HUDEP-2 (cell line): ENCODE measurements around the gene ALDH7A1.
"Not testable (repeated sequence)": the region's sequence is repeated elsewhere in the genome, so short reads cannot be mapped to it uniquely, and the experiment has no call there.

Experiments
- DNase-seq, 76 experiments: peaks; one replicate each; lab custom pipeline; 2025; ENCODE audit not compliant: unreplicated experiment in 76 of 76; lab: John Stamatoyannopoulos, UW

ALDH7A1 gene

DNA sequence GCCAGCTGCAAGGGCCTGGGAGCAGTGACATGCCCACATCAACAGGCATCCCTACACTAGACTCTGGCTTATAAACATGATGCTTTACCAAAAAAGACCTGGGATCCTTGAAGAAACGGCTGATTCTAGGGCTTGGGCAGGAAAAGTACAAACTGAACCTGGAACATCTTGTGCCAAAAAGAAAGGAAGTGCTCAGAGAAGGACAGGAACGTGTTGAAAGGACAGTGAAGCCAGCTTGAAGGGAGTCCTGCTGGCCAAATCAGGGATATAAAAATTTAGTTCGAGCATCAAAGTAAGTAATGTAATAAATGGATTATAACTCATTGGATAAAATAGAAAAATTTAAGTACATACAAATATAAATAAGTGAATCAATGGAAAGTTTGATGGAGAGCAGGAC is 58.1 kb downstream of the ALDH7A1 start:
- DNase-seq = no peak

DNA sequence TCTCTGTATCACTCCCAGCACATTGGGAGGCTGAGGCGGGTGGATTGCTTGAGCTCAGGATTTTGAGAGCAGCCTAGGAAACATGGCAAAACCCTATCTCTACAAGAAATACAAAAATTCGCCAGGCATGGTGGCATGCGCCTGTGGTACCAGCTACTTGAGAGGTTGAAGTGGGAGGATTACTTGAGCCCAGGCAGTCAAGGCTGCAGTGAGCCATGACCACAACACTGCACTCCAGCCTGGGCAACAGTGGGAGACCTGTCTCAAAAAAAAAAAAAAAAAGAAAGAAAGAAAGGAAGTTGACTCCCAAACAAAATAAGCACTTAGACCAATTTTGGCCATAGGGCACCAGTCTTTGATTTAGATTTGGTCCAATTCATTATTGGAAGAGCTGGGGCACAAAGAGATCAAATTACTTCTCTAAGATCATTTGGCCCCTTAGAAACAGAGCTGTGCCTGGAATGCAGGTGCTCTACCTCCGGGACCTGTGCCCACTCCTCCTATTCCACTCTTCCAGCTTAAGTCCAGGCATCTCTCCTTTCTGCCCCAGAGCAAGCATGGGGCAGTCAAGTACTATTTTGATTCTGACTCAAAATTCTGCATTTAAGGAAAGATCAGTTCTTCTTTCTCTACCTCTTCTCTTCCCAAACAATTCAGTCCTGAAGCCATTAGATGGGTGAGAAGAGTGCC is 59.0 kb downstream of the ALDH7A1 start:
- DNase-seq = no peak

DNA sequence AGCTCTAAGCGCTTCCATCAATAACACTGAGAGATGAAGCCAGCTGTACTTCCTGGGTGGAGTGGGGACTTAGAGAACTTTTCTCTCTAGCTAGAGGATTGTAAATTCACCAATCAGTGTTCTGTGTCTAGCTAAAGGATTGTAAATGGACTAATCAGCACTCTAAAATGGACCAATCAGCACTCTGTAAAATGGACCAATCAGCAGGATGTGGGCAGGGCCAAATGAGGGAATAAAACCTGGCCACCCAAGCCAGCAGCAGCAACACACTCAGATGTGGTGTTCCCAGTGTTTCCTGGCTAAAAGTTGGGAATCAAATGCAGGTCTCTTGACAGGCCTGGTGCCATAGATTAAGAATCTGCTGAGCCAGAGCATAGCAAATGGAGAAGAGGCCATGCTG is 60.5 kb downstream of the ALDH7A1 start:
- DNase-seq = no peak

DNA sequence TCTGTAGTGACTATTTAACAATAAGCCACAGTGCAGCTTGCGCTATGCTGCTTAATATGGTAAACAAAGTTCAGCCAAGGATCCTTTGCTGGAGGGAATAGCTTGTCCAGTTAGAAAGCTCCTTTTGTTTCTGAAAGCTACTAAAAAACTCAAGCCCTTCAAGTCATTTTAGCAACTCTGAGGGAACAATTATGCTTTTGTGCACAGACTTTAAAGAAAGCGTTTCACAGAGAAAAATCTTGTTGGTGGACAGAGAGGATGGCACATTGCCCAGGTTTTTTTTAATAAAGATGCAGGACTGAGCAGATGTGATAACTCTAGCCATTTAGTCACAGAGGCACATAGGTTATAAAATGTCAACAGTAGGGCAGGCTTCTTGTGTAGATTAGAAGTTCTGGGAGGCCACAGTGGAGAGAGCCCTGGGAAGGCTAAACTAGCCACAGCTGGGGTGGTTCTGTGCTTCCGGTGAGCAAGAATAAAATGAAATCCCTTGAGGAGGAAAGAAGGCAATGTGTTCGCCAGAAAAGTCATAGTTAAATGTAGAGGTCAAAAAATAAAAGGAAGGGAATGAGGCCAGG is 63.4 kb downstream of the ALDH7A1 start:
- DNase-seq = peak in 4 of 76 experiments; percentile 9 to 23 (median 12)

DNA sequence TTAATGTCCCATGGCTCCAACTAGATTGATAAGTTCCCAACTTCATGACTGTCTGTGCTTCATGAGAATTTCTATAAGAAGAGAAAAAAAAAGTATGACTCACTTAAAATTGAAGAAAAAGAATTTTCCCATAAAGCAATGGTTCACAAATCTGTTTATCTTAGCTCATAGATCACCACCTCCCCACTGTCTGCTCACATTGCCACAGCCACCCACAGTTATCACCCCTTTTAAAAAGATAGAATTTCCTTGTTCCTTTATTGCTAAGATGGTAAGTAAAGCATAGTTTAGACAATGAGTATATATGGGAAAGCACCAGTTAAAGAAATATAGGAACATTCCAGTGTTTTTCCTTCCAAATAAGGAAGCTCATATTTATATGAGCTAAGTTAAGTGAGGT is 67.1 kb downstream of the ALDH7A1 start:
- DNase-seq = no peak

DNA sequence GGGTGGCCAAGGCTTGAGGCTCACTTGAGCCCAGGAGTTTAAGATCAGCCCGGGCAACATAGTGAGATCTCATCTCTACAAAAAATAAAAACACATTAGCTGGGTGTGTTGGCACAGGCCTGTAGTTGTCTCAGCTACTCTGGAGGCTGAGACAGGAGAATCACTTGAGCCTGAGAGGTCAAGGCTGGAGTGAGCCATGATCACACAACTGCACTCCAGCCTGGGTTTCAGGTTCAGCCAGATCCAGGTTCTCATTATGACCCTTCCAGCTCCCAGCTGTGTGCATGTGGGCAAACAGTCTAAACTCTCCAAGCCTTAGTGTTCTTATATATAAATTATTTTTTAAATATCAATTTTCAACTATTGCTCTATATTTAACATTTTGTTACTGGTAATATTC is 67.9 kb downstream of the ALDH7A1 start:
- DNase-seq = no peak

DNA sequence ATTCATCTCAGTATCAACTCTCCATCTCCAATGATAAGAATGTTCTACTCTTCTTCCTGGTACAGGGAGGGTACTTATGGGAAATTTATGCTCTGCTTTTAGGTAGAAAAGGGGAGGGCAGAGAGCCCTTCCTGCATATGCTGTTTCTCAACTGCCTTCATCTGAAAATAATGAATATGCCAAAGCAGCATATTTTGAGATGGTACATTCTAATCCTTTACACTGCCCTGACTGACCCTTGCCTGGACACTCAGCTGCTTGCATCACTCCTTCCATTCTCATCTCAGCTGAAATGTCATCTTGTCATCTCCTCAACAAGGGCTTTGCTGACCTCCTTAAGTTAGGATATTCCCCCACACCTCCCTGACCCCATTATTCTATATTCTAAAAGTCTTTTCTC is 68.5 kb downstream of the ALDH7A1 start:
- no peak for DNase-seq

DNA sequence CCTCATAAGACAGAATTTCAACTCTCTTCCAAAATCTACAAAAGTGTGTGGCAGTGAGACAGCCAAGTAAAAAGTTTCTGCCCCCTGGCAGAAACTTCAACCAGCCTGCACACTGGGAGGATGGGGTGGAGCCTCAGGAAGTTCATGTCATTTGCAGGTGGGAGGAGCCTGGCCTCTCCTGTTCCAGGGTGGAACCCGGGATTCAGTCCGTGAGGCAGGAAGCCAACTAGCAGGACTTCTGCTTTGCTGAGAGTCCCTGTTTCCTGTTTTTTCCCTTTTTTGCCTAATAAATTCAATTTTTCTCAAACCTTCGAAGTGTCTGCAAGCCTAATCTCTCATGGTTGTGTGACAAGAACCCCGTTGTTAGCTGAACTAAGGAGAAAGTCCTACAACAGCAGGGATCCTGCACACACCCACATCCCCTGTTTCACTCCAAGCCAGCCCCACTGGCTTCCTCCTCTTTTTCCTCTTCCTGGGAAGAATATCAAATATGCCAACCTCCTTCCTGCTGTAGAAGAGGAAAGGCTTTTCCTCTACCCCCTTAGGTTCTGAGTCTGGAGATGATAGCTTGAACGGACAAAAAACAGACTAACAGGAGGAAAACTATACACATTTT is 69.3 kb downstream of the ALDH7A1 start:
- DNase-seq = no peak

DNA sequence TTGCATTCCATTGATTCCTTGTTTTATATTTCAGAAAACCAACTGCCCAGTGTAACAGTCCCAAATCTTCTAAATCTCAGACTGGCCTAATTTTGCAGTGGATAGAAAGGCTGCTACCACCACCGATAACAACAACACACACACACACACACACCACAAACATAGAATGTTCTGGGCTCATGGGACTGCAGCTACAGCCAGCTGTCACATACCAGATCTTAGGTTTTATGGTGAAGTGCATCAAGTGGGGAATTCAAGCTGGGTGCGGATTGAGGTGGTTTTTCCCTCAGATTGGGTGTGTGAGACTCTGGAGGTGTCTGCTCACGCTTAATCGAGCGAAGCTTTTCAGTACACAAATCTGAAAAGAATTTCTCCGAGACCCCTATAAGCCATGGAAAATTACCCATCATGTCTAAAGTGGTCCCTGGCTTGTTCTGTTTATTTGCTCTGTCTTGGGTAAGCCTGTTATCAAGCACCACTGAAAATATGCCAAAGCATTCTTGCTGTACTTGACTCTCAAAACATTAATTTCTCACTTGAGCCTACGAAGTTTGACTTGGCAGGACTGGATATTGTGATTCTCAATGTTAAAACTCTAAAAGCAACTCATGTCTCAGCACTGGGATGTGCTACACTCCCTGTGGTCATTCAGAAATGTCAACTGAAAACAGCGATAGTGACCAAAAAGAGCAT is 71.1 kb downstream of the ALDH7A1 start:
- DNase-seq = no peak

DNA sequence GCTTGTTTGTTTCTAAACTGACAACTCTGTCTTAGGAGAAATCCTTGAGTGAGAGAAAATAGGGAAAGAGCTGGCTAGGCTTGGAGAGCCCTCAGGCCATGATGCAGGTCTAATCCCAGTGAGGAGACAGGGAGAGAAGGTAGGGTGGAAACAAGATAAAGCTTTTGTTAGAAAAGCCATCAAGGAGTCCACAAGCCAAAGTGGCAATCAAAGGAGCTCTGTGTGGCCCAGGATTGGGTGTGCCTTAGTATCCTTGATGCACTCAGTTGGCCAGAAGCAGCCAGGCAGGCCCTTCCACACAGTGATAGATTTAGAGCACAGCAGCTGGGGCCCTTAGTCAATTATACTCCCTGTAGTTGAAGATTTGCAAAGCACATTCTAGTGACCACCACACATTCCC is 73.9 kb downstream of the ALDH7A1 start:
- DNase-seq = no peak

DNA sequence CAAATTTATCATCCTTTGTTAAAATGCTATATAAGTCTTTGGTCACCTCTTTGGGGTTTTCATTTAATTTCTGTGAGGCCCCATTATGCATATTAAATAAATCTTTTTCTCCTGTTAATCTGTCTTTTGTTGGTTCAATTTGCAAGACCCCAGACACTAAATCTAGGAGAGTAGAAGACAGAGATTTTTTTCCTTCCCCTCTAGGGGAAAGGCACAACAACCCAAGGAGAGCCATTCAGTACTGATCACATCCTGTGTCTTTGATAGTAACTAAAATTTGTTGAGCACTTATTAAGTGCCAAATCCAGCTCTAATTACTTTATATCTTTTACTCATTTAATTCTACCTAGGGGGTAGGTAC is 74.4 kb downstream of the ALDH7A1 start:
- no peak for DNase-seq

DNA sequence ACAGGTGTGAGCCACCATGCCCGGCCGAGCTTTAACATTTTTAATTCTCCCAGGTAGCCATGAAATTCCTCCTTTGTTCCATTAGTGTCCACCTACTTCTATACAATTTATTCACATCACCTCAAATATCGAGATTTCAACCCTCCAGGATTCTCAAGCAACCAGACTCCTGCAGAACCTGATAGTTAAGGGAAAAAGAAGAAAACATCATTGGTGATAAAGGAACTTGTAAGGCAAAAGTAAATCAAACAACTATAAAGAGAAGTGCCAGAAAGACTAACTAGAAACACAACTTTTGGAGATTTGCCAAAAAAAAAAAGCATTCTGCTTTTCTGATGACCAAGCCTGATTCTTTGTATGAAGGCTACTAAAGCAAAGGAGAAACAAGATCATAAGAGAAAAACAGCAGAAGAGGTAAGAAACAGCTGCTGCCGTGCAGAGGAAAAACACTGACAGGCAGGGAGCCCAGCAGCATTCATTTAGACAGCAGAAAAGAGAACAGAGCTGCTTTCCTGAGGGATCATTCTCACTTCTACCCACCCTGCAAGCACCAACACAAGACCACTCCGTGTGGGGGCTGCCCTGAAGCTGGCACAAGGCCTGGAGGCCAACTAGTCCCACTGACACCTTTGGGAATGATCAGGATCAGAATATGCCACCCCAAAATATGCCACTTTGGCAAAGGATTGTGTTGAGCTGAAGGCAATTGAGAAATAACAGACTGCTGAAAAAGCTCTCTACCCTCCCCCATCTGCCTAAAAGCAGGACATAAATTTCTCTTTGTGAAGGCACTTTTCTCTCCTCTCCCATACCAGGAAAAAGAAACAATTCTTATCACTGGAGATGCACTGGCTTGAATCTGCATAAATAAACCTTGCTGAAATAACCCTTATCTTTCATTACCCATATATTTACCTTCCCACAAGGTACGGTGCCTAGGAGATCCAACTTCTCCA is 75.1 kb downstream of the ALDH7A1 start:
- DNase-seq = no peak

DNA sequence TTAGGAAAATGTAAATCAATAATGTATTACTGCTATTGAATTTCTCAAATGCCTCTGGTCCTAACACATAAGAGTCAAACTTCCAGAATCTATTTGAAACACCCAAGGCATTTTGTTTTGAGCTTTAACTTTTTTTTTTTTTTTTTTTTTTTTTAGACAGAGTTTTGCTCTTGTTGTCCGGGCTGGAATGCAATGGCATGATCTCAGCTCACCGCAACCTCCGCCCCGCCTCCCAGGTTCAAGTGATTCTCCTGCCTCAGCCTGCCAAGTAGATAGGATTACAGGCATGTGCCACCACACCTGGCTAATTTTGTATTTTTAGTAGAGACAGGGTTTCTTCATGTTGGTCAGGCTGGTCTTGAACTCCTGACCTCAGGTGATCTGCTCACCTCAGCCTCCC is 75.8 kb downstream of the ALDH7A1 start:
- DNase-seq = not testable (repeated sequence)

DNA sequence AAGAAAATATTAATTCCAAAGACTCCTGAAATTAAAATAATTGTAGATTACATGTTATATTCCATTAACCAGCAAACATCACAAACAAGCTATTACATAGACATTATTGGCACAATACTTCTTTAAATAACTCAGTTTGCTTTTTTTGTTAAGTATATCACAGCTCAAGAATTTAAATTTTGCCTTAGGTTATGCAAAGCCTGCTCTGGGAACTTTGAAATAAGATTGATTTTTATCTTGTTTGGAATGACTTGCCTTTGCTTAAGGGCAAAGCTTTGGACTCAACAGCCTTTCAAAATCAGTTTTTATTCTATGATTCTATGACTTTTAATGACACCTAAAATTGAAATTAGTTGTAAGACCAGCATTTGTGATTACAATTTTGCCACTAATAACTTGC is 78.2 kb downstream of the ALDH7A1 start:
- DNase-seq = no peak

DNA sequence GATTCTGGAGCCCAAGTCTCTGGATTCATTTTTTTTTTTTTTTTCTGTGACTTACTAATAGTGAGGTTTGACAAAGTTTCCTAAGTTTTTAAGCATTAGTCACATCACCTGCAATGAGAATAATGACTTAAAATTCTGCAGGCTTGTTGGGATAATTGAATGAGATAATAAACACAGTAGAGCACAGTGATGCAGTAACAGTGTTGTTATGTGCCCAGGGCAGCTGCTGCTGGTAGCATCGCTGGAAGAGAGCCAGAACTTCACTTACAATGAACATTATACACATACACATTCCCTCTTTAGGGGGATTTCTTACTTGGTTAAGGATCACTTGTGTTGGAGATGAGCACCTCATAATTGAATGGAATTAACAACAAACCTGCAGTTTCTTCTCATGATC is 78.9 kb downstream of the ALDH7A1 start:
- no peak for DNase-seq

DNA sequence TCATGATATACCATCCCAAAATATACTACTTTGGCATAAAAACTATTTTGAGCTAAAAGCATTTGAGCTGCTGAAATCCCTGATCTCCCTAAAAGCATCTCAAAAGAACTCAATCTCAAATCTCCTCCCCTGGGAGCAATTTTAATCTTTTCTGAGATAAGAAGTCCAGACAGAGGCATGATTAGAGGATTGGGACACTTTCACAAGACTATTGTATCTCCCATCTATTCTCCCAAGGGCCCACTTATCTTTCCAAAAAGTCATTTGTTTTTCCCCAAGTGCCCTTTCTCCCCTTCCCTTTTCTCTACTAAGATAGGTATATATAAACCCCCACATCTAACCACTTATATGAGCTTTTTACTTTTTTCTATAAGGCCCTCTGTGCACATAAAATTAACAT is 79.7 kb downstream of the ALDH7A1 start:
- no peak for DNase-seq

DNA sequence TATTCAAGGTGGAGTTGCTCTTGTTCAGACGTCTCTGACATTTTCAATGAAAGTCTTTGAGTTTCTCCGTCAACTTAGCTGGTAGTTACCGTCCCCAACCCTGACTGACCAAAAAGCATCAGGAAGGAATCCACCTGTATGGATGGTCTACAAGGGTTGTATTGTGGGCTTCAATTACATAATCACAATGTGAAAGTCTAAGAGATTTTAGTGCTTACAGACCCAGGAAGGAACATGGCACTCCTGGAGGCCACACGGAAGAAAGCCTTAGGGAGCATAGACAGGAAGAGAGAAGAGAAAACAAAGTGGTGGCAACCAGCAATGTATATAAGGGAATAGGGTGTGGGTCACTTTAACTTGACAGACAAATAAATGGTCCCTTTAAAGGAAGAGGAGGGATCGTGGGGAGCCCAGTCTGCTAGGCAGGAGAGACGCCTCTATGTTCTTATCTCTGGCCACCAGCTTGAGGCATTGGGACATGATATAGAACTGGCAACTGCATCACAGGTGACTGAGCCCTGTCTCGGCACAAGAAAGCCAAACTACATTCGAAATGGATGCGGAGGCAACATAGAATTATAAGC is 80.4 kb downstream of the ALDH7A1 start:
- peak in 73 of 76 experiments; percentile 5 to 85 (median 56) for DNase-seq

DNA sequence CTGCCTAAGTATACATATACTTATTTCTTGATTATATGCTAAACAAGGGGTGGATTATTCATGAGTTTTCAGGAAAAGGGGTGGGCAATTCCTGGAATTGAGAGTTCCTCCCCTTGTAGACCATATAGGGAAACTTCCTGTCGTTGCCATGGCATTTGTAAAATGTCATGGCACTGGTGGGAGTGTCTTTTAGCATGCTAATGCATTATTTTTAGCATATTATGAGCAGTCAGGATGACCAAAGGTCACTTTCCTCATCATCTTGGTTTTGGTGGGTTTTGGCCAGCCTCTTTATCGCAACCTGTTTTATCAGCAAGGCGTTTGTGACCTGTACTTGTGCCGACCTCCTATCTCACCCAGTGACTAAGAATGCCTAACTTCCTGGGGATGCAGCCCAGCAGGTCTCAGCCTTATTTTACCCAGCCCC is 80.9 kb downstream of the ALDH7A1 start:
- DNase-seq = peak in 20 of 76 experiments; percentile 8 to 61 (median 20)

DNA sequence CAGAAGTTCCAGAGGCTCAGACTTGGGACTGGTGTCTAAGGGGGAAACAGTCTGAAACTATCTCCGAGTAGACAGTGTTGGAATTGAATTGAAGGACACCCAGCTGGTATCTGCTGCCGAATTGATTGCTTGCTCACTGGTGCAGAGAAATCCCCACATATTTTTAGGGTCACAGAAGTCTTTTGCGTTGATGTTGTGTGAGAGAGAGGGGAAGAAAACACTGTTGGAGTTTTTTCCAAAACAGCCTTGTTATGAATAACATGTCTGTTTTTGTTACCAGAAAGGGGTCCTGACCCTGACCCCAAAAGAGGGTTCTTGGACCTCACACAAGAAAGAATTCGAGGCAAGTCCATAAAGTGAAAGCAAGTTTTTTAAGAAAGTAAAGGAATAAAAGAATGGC is 81.3 kb downstream of the ALDH7A1 start:
- no peak for DNase-seq

DNA sequence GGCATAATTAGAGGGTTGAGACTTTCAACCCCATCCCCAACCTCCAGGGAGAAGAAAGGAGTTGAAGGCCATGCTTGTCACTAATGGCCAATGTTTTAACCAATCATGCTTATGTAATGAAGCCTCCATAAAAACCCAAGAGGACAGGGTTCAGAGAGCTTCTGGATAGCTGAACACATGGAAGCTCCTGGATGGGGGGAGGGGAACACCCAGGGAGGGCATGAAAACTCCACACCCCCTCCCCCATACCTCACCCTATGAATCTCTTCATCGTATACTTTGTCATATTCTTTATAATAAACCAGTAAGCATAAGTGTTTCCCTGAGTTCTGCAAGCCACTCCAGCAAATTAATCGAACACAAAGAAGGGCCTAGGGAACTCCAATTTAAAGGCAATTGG is 81.7 kb downstream of the ALDH7A1 start:
- DNase-seq = no peak
